Neural cell (in vitro differentiated cells): ENCODE data around the gene PDE1C. TPM values are rescaled to one million over a fixed set of nuclear protein-coding genes. Genes with fewer than 3 reads are reported as not detected.

Experiments
- H2AFZ ChIP-seq: fragments of 200-600, 300-800 bp; sonication (generic), shearing (Covaris generic); 2 replicates; pipeline ENCODE4 v1.6.0; 2014; ENCODE audit warnings: low read depth, mild to moderate bottlenecking, antibody characterized with exemption, low read length, moderate library complexity
- H3F3A ChIP-seq: fragments of 200-600 bp; shearing (Covaris generic); 2 replicates; pipeline ENCODE4 v1.6.1; 2016; ENCODE audit warnings: mild to moderate bottlenecking, moderate library complexity, mixed read lengths, antibody characterized with exemption, low read length; ENCODE audit not compliant: insufficient read depth, poor library complexity, severe bottlenecking
- H3K27ac ChIP-seq: fragments of 200-600, 300-800 bp; sonication (generic), shearing (Covaris generic); 2 replicates; pipeline ENCODE4 v1.5.1; 2014; ENCODE audit warnings: mild to moderate bottlenecking, low read length, moderate library complexity
- H3K27me3 ChIP-seq: fragments of 300-800, 200-600 bp; sonication (generic), shearing (Covaris generic); 2 replicates; pipeline ENCODE4 v1.6.0; 2014; ENCODE audit warnings: mild to moderate bottlenecking, low read depth, low read length, moderate library complexity; ENCODE audit not compliant: insufficient read depth
- H3K36me3 ChIP-seq: fragments of 300-800, 200-600 bp; sonication (generic), shearing (Covaris generic); 2 replicates; pipeline ENCODE4 v1.5.1; 2014; ENCODE audit warnings: mild to moderate bottlenecking, antibody characterized with exemption, low read length, moderate library complexity; ENCODE audit not compliant: insufficient read depth
- H3K4me2 ChIP-seq: fragments of 300-800, 200-600 bp; sonication (generic), shearing (Covaris generic); 2 replicates; pipeline ENCODE4 v1.6.0; 2014; ENCODE audit warnings: mild to moderate bottlenecking, low read length
- H3K4me3 ChIP-seq: fragments of 300-800, 200-600 bp; sonication (generic), shearing (Covaris generic); 2 replicates; pipeline ENCODE4 v1.5.1; 2014; ENCODE audit warnings: mild to moderate bottlenecking, low read length, moderate library complexity
- H3K79me2 ChIP-seq: fragments of 200-600 bp; shearing (Covaris generic); replicated peaks from 2 replicates; pipeline ENCODE4 v1.6.0; 2014; ENCODE audit warnings: mild to moderate bottlenecking, low read length, moderate library complexity; ENCODE audit not compliant: insufficient read depth
- H3K9ac ChIP-seq: fragments of 300-800, 200-600 bp; sonication (generic), shearing (Covaris generic); 2 replicates; pipeline ENCODE4 v1.6.1; 2016; ENCODE audit warnings: mild to moderate bottlenecking, low read length, mixed read lengths
- H3K9me2 ChIP-seq: fragments of 200-600 bp; shearing (Covaris generic); 2 replicates; pipeline ENCODE4 v1.6.1; 2016; ENCODE audit warnings: mild to moderate bottlenecking, low read length, mixed read lengths; ENCODE audit not compliant: insufficient read depth
- H3K9me3 ChIP-seq: fragments of 200-600, 300-800 bp; sonication (generic), shearing (Covaris generic); 2 replicates; pipeline ENCODE4 v1.6.1; 2016; ENCODE audit warnings: mild to moderate bottlenecking, mixed run types, low read length, moderate library complexity, mixed read lengths
- H4K20me1 ChIP-seq: fragments of 200-600 bp; shearing (Covaris generic); 2 replicates; pipeline ENCODE4 v1.6.1; 2016; ENCODE audit warnings: mild to moderate bottlenecking, mixed run types; ENCODE audit not compliant: insufficient read depth
- CTCF ChIP-seq: fragments of 450-650 bp; IDR thresholded peaks from 2 replicates; pipeline ENCODE4 v1.5.1; 2014; ENCODE audit warnings: antibody characterized with exemption, mild to moderate bottlenecking, moderate library complexity; ENCODE audit not compliant: poor library complexity, severe bottlenecking
- EP300 ChIP-seq: fragments of 450-650 bp; conservative IDR thresholded peaks from 2 replicates; pipeline ENCODE4 v1.6.1; 2014; ENCODE audit warnings: antibody characterized with exemption, mild to moderate bottlenecking, moderate library complexity; ENCODE audit not compliant: poor library complexity, severe bottlenecking
- EZH2 ChIP-seq: fragments of 200-600, 300-800 bp; shearing (Covaris generic), sonication (generic); IDR thresholded peaks from 2 replicates; pipeline ENCODE4 v1.6.1; 2014; ENCODE audit warnings: antibody characterized with exemption, low read length, borderline replicate concordance, mild to moderate bottlenecking; ENCODE audit not compliant: insufficient read depth, poor library complexity, severe bottlenecking
- MXI1 ChIP-seq: fragments of 450-650 bp; conservative IDR thresholded peaks from 2 replicates; pipeline ENCODE4 v1.6.1; 2014; ENCODE audit warnings: antibody characterized with exemption, mild to moderate bottlenecking; ENCODE audit not compliant: poor library complexity, severe bottlenecking
- POLR2AphosphoS5 ChIP-seq: IDR thresholded peaks from 2 replicates; pipeline ENCODE4 v1.6.1; 2012
- RAD21 ChIP-seq: fragments of 450-650 bp; conservative IDR thresholded peaks from 2 replicates; pipeline ENCODE4 v1.6.1; 2014; ENCODE audit warnings: antibody characterized with exemption, mild to moderate bottlenecking, moderate library complexity
- REST ChIP-seq: IDR thresholded peaks from 2 replicates; pipeline ENCODE4 v1.6.1; 2012; ENCODE audit warnings: borderline replicate concordance
- SMC3 ChIP-seq: fragments of 450-650 bp; conservative IDR thresholded peaks from 2 replicates; pipeline ENCODE4 v1.6.1; 2014; ENCODE audit warnings: antibody characterized with exemption, mild to moderate bottlenecking, moderate library complexity; ENCODE audit not compliant: poor library complexity
- TAF1 ChIP-seq: IDR thresholded peaks from 2 replicates; pipeline ENCODE4 v1.6.1; 2012; ENCODE audit warnings: low read depth
- polyA plus RNA-seq: library from polyadenylated mRNA; depleted of rRNA; stranded (reverse); fragments of >200 nt; gene quantifications from 2 replicates; pipeline ENCODE4 v1.2.3, GENCODE V29; 2014

The PDE1C gene
- polyA plus RNA-seq, 1 donor from 2014 or later = 6.6 TPM

GRCh38 chr7:32066441-32066840 lies 3.8 kb downstream of the PDE1C start (continued):
- no peak for TF ChIP-seq REST

DNA sequence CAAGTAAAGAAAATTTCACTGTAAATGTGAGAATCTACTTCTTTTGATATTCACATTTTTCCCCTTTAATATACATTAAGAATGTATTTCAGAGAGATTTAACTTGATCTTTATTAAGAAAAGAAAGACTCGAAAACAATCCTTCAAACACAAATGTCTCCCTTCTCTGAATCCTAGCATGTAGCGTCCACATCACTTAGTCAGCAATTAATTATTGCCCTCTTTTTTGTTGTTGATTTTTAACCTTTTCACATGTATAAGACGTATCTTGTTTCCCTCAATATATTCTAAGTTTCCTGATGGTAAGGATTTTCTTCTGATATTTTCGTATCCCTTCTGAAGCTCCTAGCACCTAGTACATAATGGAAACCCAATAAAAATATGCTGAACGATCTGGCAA lies 6.6 kb downstream of the PDE1C start:
- H3K36me3 ChIP-seq = no peaks in the 10 kb centered on the region
- no peak for TF ChIP-seq RAD21
- TF ChIP-seq MXI1 = no peak
- TF ChIP-seq SMC3 = no peak
- no peak for TF ChIP-seq EZH2
- TF ChIP-seq EP300 = no peak
- TF ChIP-seq TAF1 = no peak
- no peak for TF ChIP-seq POLR2AphosphoS5
- TF ChIP-seq CTCF = no peak
- TF ChIP-seq REST = no peak
- no peak overlapping the region for H3K4me3 ChIP-seq
- H3F3A ChIP-seq = no peaks in the 10 kb centered on the region
- no peaks in the 10 kb centered on the region for H3K9me2 ChIP-seq
- no peak overlapping the region for H3K27ac ChIP-seq
- no peaks in the 10 kb centered on the region for H3K79me2 ChIP-seq
- H4K20me1 ChIP-seq = no peaks in the 10 kb centered on the region
- H3K4me2 ChIP-seq = no peak overlapping the region
- no peak overlapping the region for H2AFZ ChIP-seq
- peaks cover 18% of the 10 kb centered on the region for H3K27me3 ChIP-seq
- no peak overlapping the region for H3K9ac ChIP-seq
- H3K9me3 ChIP-seq = no peaks in the 10 kb centered on the region

DNA sequence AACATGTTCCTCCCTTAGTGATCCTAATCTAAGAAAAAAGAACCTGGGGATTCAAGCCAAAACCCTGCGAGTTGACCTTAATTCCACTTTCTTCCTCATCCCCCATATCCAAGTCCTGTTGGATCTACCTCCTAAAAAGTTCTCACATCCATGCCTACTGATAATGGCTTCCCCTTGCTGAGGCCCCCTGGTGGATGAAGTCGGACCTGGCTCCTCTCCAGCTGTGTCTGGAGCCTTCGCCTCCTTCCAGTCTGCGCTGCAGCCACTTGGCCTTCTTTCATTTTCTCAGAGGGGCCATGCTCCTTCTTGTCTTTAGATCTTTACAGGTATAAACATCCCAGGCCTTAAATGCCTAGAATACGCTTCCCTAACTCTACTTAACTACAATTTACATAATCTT lies 8.1 kb downstream of the PDE1C start:
- no peak overlapping the region for H3K4me2 ChIP-seq

More for the DNA sequence above, 8.1 kb downstream of the PDE1C start:
- peaks cover 4% of the 10 kb centered on the region for H3K27me3 ChIP-seq
- no peaks in the 10 kb centered on the region for H3K79me2 ChIP-seq
- H4K20me1 ChIP-seq = no peaks in the 10 kb centered on the region
- no peak overlapping the region for H3K27ac ChIP-seq
- TF ChIP-seq EP300 (no peak), SMC3 (peak; percentile 21), CTCF (peak; percentile 36)
- no peaks in the 10 kb centered on the region for H3K9me2 ChIP-seq
- no peak overlapping the region for H3K4me3 ChIP-seq
- H3K9ac ChIP-seq = no peak overlapping the region
- no peak overlapping the region for H2AFZ ChIP-seq
- H3K36me3 ChIP-seq = no peaks in the 10 kb centered on the region
- H3F3A ChIP-seq = no peaks in the 10 kb centered on the region
- H3K9me3 ChIP-seq = no peaks in the 10 kb centered on the region
